T-helper 2 cell treated with Interferon-gamma antibody and Interleukin-4, amounts not matched to agents 5 μg/mL and 100 μg/mL, for 36 hours (primary cell): ENCODE measurements around the gene MCM5.
"Not testable (repeated sequence)": the region's sequence is repeated elsewhere in the genome, so short reads cannot be mapped to it uniquely, and the experiment has no call there.

Experiments
- DNase-seq: peaks from one replicate; pipeline ENCODE4 v3.0.0; 2021; ENCODE audit warnings: low spot score
- H3K27ac Mint-ChIP-seq: one replicate; pipeline ENCODE4 v1.8.0; 2021; ENCODE audit warnings: mild to moderate bottlenecking, mixed read lengths
- H3K27me3 Mint-ChIP-seq: one replicate; pipeline ENCODE4 v1.8.0; 2021; ENCODE audit warnings: low read depth, mixed read lengths
- H3K36me3 Mint-ChIP-seq: one replicate; pipeline ENCODE4 v1.8.0; 2021; ENCODE audit warnings: low read depth, mixed read lengths
- H3K4me1 Mint-ChIP-seq: one replicate; pipeline ENCODE4 v1.8.0; 2021; ENCODE audit warnings: low read depth, mixed read lengths
- H3K4me3 Mint-ChIP-seq: one replicate; pipeline ENCODE4 v1.8.0; 2022; ENCODE audit warnings: mild to moderate bottlenecking, moderate library complexity, mixed read lengths
- H3K9me3 Mint-ChIP-seq: one replicate; pipeline ENCODE4 v1.8.0; 2021; ENCODE audit warnings: mixed read lengths

Gene MCM5

GRCh38 chr22:35464399-35464798, 64.5 kb downstream of the MCM5 start:
- Mint-ChIP-seq H3K27me3 (no peaks in the 10 kb centered on the region), H3K4me1 (no peaks in the 10 kb centered on the region), H3K36me3 (peaks cover 9% of the 10 kb centered on the region), H3K9me3 (peaks cover 4% of the 10 kb centered on the region), H3K4me3 (no peak overlapping the region), H3K27ac (no peak overlapping the region)
- DNase-seq, result no peak

- H3K4me1 Mint-ChIP-seq, result no peaks in the 10 kb centered on the region
- DNase-seq, result no peak
- H3K36me3 Mint-ChIP-seq, result peaks cover 10% of the 10 kb centered on the region
- peaks cover 4% of the 10 kb centered on the region for H3K9me3 Mint-ChIP-seq
- H3K27ac Mint-ChIP-seq, result no peak overlapping the region
- H3K27me3 Mint-ChIP-seq, result no peaks in the 10 kb centered on the region
- no peak overlapping the region for H3K4me3 Mint-ChIP-seq
These were observed 65.3 kb downstream of the MCM5 start for GRCh38 chr22:35465109-35465701.

- DNase-seq, result no peak
- Mint-ChIP-seq H3K4me1 (no peaks in the 10 kb centered on the region), H3K36me3 (peaks cover 17% of the 10 kb centered on the region), H3K9me3 (peaks cover 4% of the 10 kb centered on the region), H3K27me3 (no peaks in the 10 kb centered on the region), H3K4me3 (no peak overlapping the region), H3K27ac (no peak overlapping the region)
These were observed 67.9 kb downstream of the MCM5 start for GRCh38 chr22:35467681-35468434.

GRCh38 chr22:35470903-35471321, 71.0 kb downstream of the MCM5 start:
- Mint-ChIP-seq H3K9me3 (no peaks in the 10 kb centered on the region), H3K27ac (no peak overlapping the region), H3K4me3 (no peak overlapping the region), H3K4me1 (no peaks in the 10 kb centered on the region), H3K36me3 (peaks cover 11% of the 10 kb centered on the region), H3K27me3 (no peaks in the 10 kb centered on the region)
- DNase-seq, result no peak

GRCh38 chr22:35471566-35471965, 71.6 kb downstream of the MCM5 start:
- H3K27me3 Mint-ChIP-seq, DNase-seq, H3K27ac Mint-ChIP-seq, H3K4me3 Mint-ChIP-seq, H3K4me1 Mint-ChIP-seq, H3K9me3 Mint-ChIP-seq: not testable (repeated sequence)
- H3K36me3 Mint-ChIP-seq, result peaks cover 11% of the 10 kb centered on the region

- H3K9me3 Mint-ChIP-seq, result no peaks in the 10 kb centered on the region
- peaks cover 11% of the 10 kb centered on the region for H3K36me3 Mint-ChIP-seq
- no peaks in the 10 kb centered on the region for H3K27me3 Mint-ChIP-seq
- H3K27ac Mint-ChIP-seq, result no peak overlapping the region
- no peak overlapping the region for H3K4me3 Mint-ChIP-seq
- H3K4me1 Mint-ChIP-seq, result no peaks in the 10 kb centered on the region
- DNase-seq, result no peak
These were observed 72.5 kb downstream of the MCM5 start for GRCh38 chr22:35472488-35472887.

GRCh38 chr22:35473971-35474370, 74.0 kb downstream of the MCM5 start:
- H3K27me3 Mint-ChIP-seq, result no peaks in the 10 kb centered on the region
- no peak overlapping the region for H3K27ac Mint-ChIP-seq
- peaks cover 11% of the 10 kb centered on the region for H3K36me3 Mint-ChIP-seq
- H3K4me3 Mint-ChIP-seq, result no peak overlapping the region
- no peak for DNase-seq
- no peaks in the 10 kb centered on the region for H3K9me3 Mint-ChIP-seq
- H3K4me1 Mint-ChIP-seq, result no peaks in the 10 kb centered on the region
